DND-41 (cell line): ENCODE measurements around the gene UBAC1.

Source experiments
- EZH2 ChIP-seq: IDR thresholded peaks from 3 replicates; pipeline ENCODE4 v1.6.1; 2012; ENCODE audit warnings: borderline replicate concordance, low read depth, mild to moderate bottlenecking, moderate library complexity, low read length, inconsistent platforms; ENCODE audit not compliant: severe bottlenecking
- TF ChIP-seq, protein P1 (sequence below): IDR thresholded peaks from 2 replicates; pipeline ENCODE4 v1.5.1; 2012; ENCODE audit warnings: borderline replicate concordance, low read length, moderate library complexity, mild to moderate bottlenecking; ENCODE audit not compliant: poor library complexity, severe bottlenecking; ENCODE audit errors: extremely low read depth

DNA sequence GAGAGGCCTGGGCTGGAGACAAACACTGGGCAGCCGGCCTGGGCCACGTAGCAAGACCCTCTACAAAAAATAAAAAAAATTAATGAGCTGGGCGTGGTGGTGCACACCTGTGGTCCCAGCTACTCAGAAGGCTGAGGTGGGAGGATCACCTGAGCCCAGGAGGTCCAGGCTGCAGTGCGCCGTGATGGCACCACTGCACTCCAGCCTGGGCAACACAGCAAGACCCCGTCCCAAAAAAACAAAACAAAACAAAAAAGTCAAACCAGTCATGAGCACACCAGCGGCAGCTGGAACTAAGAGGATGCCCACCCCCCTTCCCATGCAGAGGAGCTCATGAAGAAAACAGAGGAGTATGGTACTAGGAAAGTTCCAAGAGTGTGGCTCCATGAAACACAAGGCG, 2.2 kb upstream of the UBAC1 start:
- TF ChIP-seq, protein P1, sequence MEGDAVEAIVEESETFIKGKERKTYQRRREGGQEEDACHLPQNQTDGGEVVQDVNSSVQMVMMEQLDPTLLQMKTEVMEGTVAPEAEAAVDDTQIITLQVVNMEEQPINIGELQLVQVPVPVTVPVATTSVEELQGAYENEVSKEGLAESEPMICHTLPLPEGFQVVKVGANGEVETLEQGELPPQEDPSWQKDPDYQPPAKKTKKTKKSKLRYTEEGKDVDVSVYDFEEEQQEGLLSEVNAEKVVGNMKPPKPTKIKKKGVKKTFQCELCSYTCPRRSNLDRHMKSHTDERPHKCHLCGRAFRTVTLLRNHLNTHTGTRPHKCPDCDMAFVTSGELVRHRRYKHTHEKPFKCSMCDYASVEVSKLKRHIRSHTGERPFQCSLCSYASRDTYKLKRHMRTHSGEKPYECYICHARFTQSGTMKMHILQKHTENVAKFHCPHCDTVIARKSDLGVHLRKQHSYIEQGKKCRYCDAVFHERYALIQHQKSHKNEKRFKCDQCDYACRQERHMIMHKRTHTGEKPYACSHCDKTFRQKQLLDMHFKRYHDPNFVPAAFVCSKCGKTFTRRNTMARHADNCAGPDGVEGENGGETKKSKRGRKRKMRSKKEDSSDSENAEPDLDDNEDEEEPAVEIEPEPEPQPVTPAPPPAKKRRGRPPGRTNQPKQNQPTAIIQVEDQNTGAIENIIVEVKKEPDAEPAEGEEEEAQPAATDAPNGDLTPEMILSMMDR, result no peak
- TF ChIP-seq EZH2, result no peak
